Loucy (cell line): ENCODE data around the gene ZC3H18.

ENCODE experiments used
- H2AFZ ChIP-seq: fragments of 200-600 bp; sonication (generic); 2 replicates; pipeline ENCODE4 v1.6.0; 2016; ENCODE audit warnings: antibody characterized with exemption, mild to moderate bottlenecking, low read length, moderate library complexity
- H3F3A ChIP-seq: fragments of 200-600 bp; 2 replicates; pipeline ENCODE4 v1.6.0; 2016; ENCODE audit warnings: antibody characterized with exemption, low read depth, mild to moderate bottlenecking
- H3K27me3 ChIP-seq: fragments of 200-600 bp; sonication (generic); 2 replicates; pipeline ENCODE4 v1.6.1; 2014; ENCODE audit warnings: low read length, mild to moderate bottlenecking; ENCODE audit not compliant: insufficient read depth, poor library complexity, severe bottlenecking
- H3K36me3 ChIP-seq: fragments of 200-600 bp; sonication (generic); 2 replicates; pipeline ENCODE4 v1.6.1; 2016; ENCODE audit warnings: low read length; ENCODE audit not compliant: insufficient read depth
- H3K4me1 ChIP-seq: fragments of 200-600 bp; sonication (generic); 2 replicates; pipeline ENCODE4 v1.5.1; 2014; ENCODE audit warnings: low read length, mild to moderate bottlenecking; ENCODE audit not compliant: insufficient read depth, poor library complexity, severe bottlenecking
- H3K4me2 ChIP-seq: fragments of 200-600 bp; sonication (generic); 2 replicates; pipeline ENCODE4 v1.6.0; 2014; ENCODE audit warnings: antibody characterized with exemption, low read length, low read depth, mild to moderate bottlenecking; ENCODE audit not compliant: poor library complexity, severe bottlenecking
- H3K4me3 ChIP-seq: fragments of 200-600 bp; sonication (generic); 2 replicates; pipeline ENCODE4 v1.5.1; 2014; ENCODE audit warnings: low read length, mild to moderate bottlenecking, mixed read lengths; ENCODE audit not compliant: poor library complexity, severe bottlenecking
- H3K79me2 ChIP-seq: fragments of 200-600 bp; sonication (generic); 2 replicates; pipeline ENCODE4 v1.6.1; 2014; ENCODE audit warnings: low read length; ENCODE audit not compliant: insufficient read depth
- H3K9ac ChIP-seq: fragments of 200-600 bp; sonication (generic); 2 replicates; pipeline ENCODE4 v1.6.0; 2014; ENCODE audit warnings: mild to moderate bottlenecking, low read depth, low read length, moderate library complexity; ENCODE audit not compliant: poor library complexity, severe bottlenecking
- H3K9me2 ChIP-seq: fragments of 200-600 bp; sonication (generic); replicated peaks from 2 replicates; pipeline ENCODE4 v1.6.1; 2016; ENCODE audit warnings: low read depth, low read length, mixed read lengths
- H3K9me3 ChIP-seq: fragments of 200-600 bp; sonication (generic); 2 replicates; pipeline ENCODE4 v1.6.1; 2014; ENCODE audit warnings: mild to moderate bottlenecking, antibody characterized with exemption, low read length, low read depth; ENCODE audit not compliant: insufficient read depth
- H4K20me1 ChIP-seq: fragments of 200-600 bp; sonication (generic); 2 replicates; pipeline ENCODE4 v1.6.0; 2014; ENCODE audit warnings: antibody characterized with exemption, low read length, mild to moderate bottlenecking; ENCODE audit not compliant: insufficient read depth, poor library complexity, severe bottlenecking
- CTCF ChIP-seq: fragments of 200-600 bp; sonication (generic); conservative IDR thresholded peaks from 2 replicates; pipeline ENCODE4 v1.5.1; 2014; ENCODE audit warnings: mild to moderate bottlenecking, antibody characterized with exemption, low read length
- EZH2phosphoT487 ChIP-seq: fragments of 200-600 bp; IDR thresholded peaks from 2 replicates; pipeline ENCODE4 v1.6.1; 2018; ENCODE audit warnings: antibody characterized with exemption, mild to moderate bottlenecking, moderate library complexity, borderline replicate concordance

ZC3H18 gene

GRCh38 chr16:88527186-88527936 is 42.8 kb upstream of the ZC3H18 start:
- no peaks in the 10 kb centered on the region for H3K36me3 ChIP-seq
- H3K9me2 ChIP-seq, result no peaks in the 10 kb centered on the region
- no peak overlapping the region for H3K9ac ChIP-seq
- H4K20me1 ChIP-seq, result no peaks in the 10 kb centered on the region
- no peaks in the 10 kb centered on the region for H3K4me1 ChIP-seq
- H3K9me3 ChIP-seq, result no peaks in the 10 kb centered on the region
- no peak overlapping the region for H3K4me3 ChIP-seq
- no peak overlapping the region for H3K4me2 ChIP-seq
- no peaks in the 10 kb centered on the region for H3K27me3 ChIP-seq
- no peaks in the 10 kb centered on the region for H3F3A ChIP-seq
- H3K79me2 ChIP-seq, result no peaks in the 10 kb centered on the region
- TF ChIP-seq CTCF, result peak; percentile 35
- TF ChIP-seq EZH2phosphoT487, result no peak
- H2AFZ ChIP-seq, result no peak overlapping the region

DNA sequence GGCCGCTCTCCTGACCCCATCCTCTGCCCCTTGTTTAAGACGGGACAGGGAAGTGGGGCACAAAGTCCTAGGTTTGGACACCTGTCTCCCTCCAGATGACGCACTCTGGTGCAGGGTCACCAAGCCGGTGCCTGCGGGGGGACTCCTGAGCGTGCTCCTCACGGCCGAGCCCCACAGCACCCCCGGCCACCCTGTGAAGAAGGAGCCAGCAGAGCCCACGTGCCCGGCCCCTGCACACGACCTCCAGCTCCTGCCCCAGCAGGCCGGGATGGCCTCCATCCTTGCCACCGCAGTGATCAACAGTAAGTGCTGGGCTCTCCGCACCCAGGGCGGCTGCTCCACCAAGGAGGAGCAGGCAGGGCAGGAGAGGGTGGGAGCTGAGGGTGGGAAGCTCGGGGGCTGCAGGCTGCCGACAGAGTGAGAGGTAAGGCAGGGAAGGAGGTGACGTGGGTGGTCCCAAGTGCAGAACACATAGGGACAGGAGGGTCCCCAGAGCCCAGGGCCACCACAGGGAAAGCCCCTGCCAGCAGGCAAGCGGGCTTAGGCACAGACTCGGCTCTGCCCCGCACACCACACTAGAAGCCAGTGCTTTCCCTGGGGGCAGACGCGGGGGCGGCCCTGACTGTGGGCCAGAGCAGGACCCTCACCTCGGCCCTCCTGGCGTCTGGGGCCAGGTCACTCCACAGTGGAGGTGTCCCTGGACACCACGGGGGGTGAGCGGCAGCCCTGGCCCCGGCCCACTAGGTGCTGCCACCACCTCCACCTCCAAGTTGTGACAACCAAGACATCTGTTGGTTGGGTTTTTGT is 42.1 kb upstream of the ZC3H18 start:
- no peaks in the 10 kb centered on the region for H3K9me3 ChIP-seq
- no peaks in the 10 kb centered on the region for H3K4me1 ChIP-seq
- no peaks in the 10 kb centered on the region for H3K79me2 ChIP-seq
- H3K9ac ChIP-seq, result no peak overlapping the region
- H3K4me2 ChIP-seq, result no peak overlapping the region
- no peaks in the 10 kb centered on the region for H3K9me2 ChIP-seq
- H3K4me3 ChIP-seq, result no peak overlapping the region
- H3K36me3 ChIP-seq, result no peaks in the 10 kb centered on the region
- no peak for TF ChIP-seq EZH2phosphoT487
- no peak for TF ChIP-seq CTCF
- no peak overlapping the region for H2AFZ ChIP-seq
- H4K20me1 ChIP-seq, result no peaks in the 10 kb centered on the region
- no peaks in the 10 kb centered on the region for H3F3A ChIP-seq
- no peaks in the 10 kb centered on the region for H3K27me3 ChIP-seq

DNA sequence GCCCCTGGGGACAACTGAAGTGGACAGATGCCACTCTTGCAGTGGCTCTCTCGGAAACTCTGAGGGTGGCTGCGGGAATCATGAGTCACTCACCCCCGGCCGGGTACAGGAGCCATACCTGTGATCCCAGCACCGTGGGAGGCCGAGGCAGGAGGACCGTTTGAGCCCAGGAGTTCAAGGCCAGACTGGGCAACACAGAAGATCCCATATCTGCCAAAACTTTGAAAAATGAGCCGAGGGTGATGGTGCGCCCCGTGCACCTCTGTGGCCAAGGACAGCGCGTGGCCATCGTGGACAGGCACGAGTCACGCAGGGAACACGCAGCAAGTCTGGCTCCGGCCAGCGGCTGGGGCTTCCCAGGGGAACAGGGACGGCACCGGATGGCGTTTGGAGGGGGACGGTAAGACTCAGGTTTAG is 41.3 kb upstream of the ZC3H18 start:
- Histone ChIP-seq H4K20me1 (no peaks in the 10 kb centered on the region), H3K9me2 (no peaks in the 10 kb centered on the region), H3K4me3 (no peak overlapping the region), H3F3A (no peaks in the 10 kb centered on the region), H3K9me3 (no peaks in the 10 kb centered on the region), H3K36me3 (no peaks in the 10 kb centered on the region), H2AFZ (no peak overlapping the region), H3K4me2 (no peak overlapping the region), H3K9ac (no peak overlapping the region), H3K79me2 (no peaks in the 10 kb centered on the region), H3K4me1 (no peaks in the 10 kb centered on the region), H3K27me3 (no peaks in the 10 kb centered on the region)
- TF ChIP-seq EZH2phosphoT487, result no peak
- TF ChIP-seq CTCF, result no peak
